ENCODE data around the gene GATA5.

GATA5 gene

DNA sequence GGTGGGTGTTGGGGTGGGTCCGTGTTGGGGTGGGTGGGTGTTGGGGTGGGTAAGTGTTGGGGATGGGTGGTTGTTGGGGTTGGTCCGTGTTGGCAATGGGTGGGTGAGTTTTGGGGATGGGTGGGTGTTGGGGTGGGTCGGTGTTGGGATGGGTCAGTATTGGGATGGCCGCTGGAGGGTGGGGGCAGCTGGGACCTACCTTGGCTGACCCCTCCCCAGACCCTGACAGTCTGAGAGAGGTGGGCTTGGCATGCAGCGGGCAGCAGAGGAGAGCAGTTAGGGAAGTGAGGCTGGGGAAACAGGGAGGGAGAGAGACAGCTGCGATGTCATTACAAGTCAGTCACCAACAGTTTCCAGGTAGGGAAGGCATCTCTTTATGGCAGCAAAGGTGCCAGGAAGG lies 23.1 kb upstream of the GATA5 start:
- Histone ChIP-seq H3K4me2 (ENCODE audit: low read depth, low read length, poor library complexity, severe bottlenecking) (no peak overlapping the region), H3K27me3 (ENCODE audit: low read length) (no peaks in the 10 kb centered on the region)

DNA sequence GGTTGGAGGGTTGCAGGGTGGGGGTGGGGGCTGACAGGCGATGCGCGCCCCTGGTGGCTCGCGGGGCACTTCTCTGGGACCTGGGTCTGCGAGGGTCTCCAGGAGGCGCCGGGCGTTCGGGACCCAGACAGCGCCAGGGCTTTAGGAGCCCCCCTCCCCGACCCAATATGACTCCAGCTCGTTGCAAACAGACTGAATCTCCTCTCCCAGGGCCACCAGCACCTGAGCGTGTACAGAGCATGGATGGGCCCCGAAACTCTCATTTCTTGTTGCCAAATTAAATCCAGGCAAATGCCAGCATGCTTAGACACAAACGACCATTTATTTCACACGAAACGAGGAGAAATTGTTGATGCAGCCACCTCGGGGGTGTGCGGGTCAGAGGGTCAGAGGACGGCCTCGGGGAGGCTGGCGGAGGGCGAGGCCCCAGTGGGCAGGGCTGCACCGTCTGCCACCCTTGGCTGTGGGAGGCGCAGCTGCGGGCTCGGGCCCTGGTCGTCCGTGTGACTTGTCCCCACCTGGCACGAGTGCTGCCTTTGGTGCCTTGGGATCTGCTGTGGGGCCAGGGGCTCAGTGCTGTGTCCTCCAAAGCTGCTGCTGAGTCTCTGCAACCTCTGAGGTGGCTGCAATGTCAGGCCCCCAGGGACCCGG lies 20.9 kb upstream of the GATA5 start:
- Histone ChIP-seq H3K27ac (ENCODE audit: low read depth, low read length) (no peak overlapping the region), H3K9me3 (ENCODE audit: insufficient read depth, low read length) (no peaks in the 10 kb centered on the region), H3K9me2 (replicated peaks; ENCODE audit: insufficient read depth, low read length) (no peaks in the 10 kb centered on the region), H3K4me2 (ENCODE audit: low read depth, low read length, poor library complexity, severe bottlenecking) (no peak overlapping the region), H3K36me3 (ENCODE audit: low read length) (no peaks in the 10 kb centered on the region), H3K27me3 (ENCODE audit: low read length) (no peaks in the 10 kb centered on the region), H3F3A (ENCODE audit: insufficient read depth) (no peaks in the 10 kb centered on the region), H3K79me2 (ENCODE audit: insufficient read depth, low read length) (no peaks in the 10 kb centered on the region), H2AFZ (ENCODE audit: low read depth, low read length, severe bottlenecking) (no peak overlapping the region), H3K4me3 (ENCODE audit: insufficient read depth, low read length, poor library complexity, severe bottlenecking) (no peak overlapping the region), H4K20me1 (ENCODE audit: low read depth, low read length) (no peaks in the 10 kb centered on the region), H3K9ac (ENCODE audit: low read length) (no peak overlapping the region)
- TF ChIP-seq EZH2phosphoT487 (conservative IDR thresholded peaks at IDR 0.05; ENCODE audit: low read length) (no peak), CTCF (IDR thresholded peaks at IDR 0.05; ENCODE audit: insufficient read depth, low read length, poor library complexity, severe bottlenecking) (peak; percentile 50)

More for the DNA sequence above, 23.1 kb upstream of the GATA5 start:
- H3K4me3 ChIP-seq (ENCODE audit: insufficient read depth, low read length, poor library complexity, severe bottlenecking), result no peak overlapping the region
- no peaks in the 10 kb centered on the region for H3K9me2 ChIP-seq (replicated peaks; ENCODE audit: insufficient read depth, low read length)
- no peak overlapping the region for H3K27ac ChIP-seq (ENCODE audit: low read depth, low read length)
- H3K79me2 ChIP-seq (ENCODE audit: insufficient read depth, low read length), result no peaks in the 10 kb centered on the region
- H3K9ac ChIP-seq (ENCODE audit: low read length), result no peak overlapping the region
- TF ChIP-seq EZH2phosphoT487 (conservative IDR thresholded peaks at IDR 0.05; ENCODE audit: low read length) (no peak), CTCF (IDR thresholded peaks at IDR 0.05; ENCODE audit: insufficient read depth, low read length, poor library complexity, severe bottlenecking) (no peak)
- no peaks in the 10 kb centered on the region for H4K20me1 ChIP-seq (ENCODE audit: low read depth, low read length)
- H2AFZ ChIP-seq (ENCODE audit: low read depth, low read length, severe bottlenecking), result no peak overlapping the region
- no peaks in the 10 kb centered on the region for H3K9me3 ChIP-seq (ENCODE audit: insufficient read depth, low read length)
- no peaks in the 10 kb centered on the region for H3F3A ChIP-seq (ENCODE audit: insufficient read depth)
- no peaks in the 10 kb centered on the region for H3K36me3 ChIP-seq (ENCODE audit: low read length)

DNA sequence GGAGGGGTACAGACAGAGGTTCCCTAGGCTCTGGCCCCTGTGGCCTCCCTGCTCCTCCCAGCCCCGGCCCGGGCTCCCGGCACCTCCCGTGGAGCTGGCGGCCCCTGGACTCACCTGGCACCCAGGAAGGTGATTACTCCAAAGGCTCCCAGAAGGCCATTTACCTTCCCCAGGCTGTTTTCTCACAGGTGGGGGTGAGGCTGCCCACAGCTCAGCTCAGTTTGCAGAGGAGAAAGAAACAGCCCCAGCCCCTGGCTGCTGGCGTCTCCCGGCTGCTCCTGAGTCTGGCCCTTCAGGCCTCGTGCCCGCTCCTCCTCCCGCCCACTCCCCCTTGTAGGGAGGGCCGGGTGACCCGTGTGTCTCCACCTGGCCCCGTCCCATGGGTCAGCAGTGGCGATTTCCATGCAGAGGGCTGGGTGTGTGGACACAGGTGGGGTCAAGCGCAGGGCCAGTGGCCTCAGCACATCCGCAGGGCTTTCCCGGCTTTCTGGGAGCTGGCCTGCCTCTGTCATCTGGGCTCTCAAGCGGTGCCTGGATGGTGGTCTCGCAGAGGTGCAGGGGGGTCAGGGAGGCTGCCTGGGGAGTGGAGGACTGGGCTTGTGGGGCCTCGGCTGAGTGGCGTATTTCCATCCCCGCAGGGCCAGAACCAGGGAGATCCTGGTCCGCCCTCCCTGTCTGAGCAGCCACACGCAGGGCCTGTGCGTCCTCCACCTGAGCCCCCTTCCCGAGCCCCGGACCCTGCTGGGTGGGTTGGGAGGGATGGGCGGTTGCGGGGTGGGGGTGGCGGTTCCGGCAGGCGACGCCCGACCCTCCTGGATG lies 20.2 kb upstream of the GATA5 start:
- Histone ChIP-seq H4K20me1 (ENCODE audit: low read depth, low read length) (no peaks in the 10 kb centered on the region), H3K9me2 (replicated peaks; ENCODE audit: insufficient read depth, low read length) (no peaks in the 10 kb centered on the region), H3K79me2 (ENCODE audit: insufficient read depth, low read length) (no peaks in the 10 kb centered on the region), H3K27me3 (ENCODE audit: low read length) (no peaks in the 10 kb centered on the region), H3K4me3 (ENCODE audit: insufficient read depth, low read length, poor library complexity, severe bottlenecking) (no peak overlapping the region), H3K27ac (ENCODE audit: low read depth, low read length) (no peak overlapping the region), H3K4me2 (ENCODE audit: low read depth, low read length, poor library complexity, severe bottlenecking) (no peak overlapping the region), H2AFZ (ENCODE audit: low read depth, low read length, severe bottlenecking) (no peak overlapping the region), H3K9me3 (ENCODE audit: insufficient read depth, low read length) (no peaks in the 10 kb centered on the region), H3F3A (ENCODE audit: insufficient read depth) (no peaks in the 10 kb centered on the region), H3K36me3 (ENCODE audit: low read length) (no peaks in the 10 kb centered on the region), H3K9ac (ENCODE audit: low read length) (no peak overlapping the region)
- TF ChIP-seq EZH2phosphoT487 (conservative IDR thresholded peaks at IDR 0.05; ENCODE audit: low read length) (no peak), CTCF (IDR thresholded peaks at IDR 0.05; ENCODE audit: insufficient read depth, low read length, poor library complexity, severe bottlenecking) (no peak)

Measured in SU-DHL-6 (cell line).